Subcutaneous abdominal adipose tissue (tissue), 5 donors: Measurements from ENCODE around the gene IFITM2.
"Not testable (repeated sequence)": the region's sequence is repeated elsewhere in the genome, so short reads cannot be mapped to it uniquely, and the experiment has no call there.

ENCODE experiments used
- H3K27ac ChIP-seq: one replicate; pipeline ENCODE4 v1.7.0; 2013; ENCODE audit warnings: low read depth, mild to moderate bottlenecking, inconsistent platforms, low read length, moderate library complexity
- H3K27me3 ChIP-seq, 5 donors: one replicate each; pipeline ENCODE4 v1.7.0; 2013; ENCODE audit warnings: low read length in 5 of 5, inconsistent platforms in 1 of 5; ENCODE audit not compliant: control insufficient read depth in 5 of 5, insufficient read depth in 4 of 5
- H3K36me3 ChIP-seq, 5 donors: one replicate each; pipeline ENCODE4 v1.7.0; 2013; ENCODE audit warnings: low read length in 5 of 5; ENCODE audit not compliant: control insufficient read depth in 5 of 5, insufficient read depth in 5 of 5
- H3K4me1 ChIP-seq, 5 donors: one replicate each; pipeline ENCODE4 v1.7.0; 2013; ENCODE audit warnings: low read length in 5 of 5, mild to moderate bottlenecking in 3 of 5, moderate library complexity in 1 of 5; ENCODE audit not compliant: control insufficient read depth in 5 of 5, insufficient read depth in 5 of 5
- H3K4me3 ChIP-seq, 5 donors: one replicate each; pipeline ENCODE4 v1.7.0; 2013; ENCODE audit warnings: low read length in 5 of 5, low read depth in 1 of 5
- H3K9ac ChIP-seq, 5 donors: one replicate each; pipeline ENCODE4 v1.7.0; 2013; ENCODE audit warnings: low read length in 5 of 5, mild to moderate bottlenecking in 4 of 5, moderate library complexity in 3 of 5
- H3K9me3 ChIP-seq, 5 donors: one replicate each; pipeline ENCODE4 v1.7.0; 2013; ENCODE audit warnings: low read length in 5 of 5; ENCODE audit not compliant: control insufficient read depth in 5 of 5
- donor health status: healthy.
- donor health status: healthy.
- donor health status: healthy.
- donor health status: healthy.
- donor health status: healthy.

IFITM2 gene

DNA sequence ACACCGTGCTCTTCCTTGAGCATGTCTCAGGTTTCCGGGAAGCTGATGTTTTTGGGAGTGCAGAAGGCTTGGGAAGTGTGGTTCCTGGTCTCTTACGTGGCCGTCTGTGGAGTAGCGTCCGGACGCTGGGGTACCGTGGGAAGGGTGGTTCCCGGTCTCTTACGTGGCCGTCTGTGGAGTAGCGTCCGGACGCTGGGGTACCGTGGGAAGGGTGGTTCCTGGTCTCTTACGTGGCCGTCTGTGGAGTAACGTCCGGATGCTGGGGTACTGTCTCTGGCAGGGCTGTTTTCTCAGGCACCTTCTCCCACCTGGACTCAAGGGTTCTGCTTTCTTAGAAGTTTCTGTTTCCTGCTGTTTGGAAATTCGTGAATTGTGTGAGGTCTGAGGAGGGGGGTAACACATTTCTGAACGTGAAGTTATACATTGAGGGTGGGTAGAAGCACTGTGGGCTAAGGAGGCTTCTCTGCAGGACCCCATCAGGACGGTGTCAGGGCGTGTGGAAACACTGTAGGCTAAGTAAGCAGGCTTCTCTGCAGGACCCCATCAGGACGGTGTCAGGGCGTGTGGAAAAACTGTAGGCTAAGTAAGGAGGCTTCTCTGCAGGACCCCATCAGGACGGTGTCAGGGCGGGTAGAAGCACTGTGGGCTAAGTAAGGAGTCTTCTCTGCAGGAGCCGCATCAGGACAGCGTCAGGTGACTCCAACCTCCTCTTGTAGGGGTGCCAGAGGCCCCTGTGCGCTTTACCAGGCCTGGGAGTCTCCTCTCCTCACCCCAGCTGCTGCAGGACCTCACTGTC lies 18.4 kb downstream of the IFITM2 start:
- H3K27ac ChIP-seq = peak overlapping the region; percentile 78
- H3K36me3 ChIP-seq = no peaks in the 10 kb centered on the region
- H3K27me3 ChIP-seq = no peaks in the 10 kb centered on the region
- no peaks in the 10 kb centered on the region for H3K9me3 ChIP-seq
- H3K4me3 ChIP-seq = peak overlapping the region in 1 of 5 donors; percentile 29
- peak overlapping the region in 3 of 5 donors; percentile 31 to 78 (median 66) for H3K9ac ChIP-seq
- peaks cover 3 to 37% (median 35%) of the 10 kb centered on the region in 5 donors for H3K4me1 ChIP-seq

DNA sequence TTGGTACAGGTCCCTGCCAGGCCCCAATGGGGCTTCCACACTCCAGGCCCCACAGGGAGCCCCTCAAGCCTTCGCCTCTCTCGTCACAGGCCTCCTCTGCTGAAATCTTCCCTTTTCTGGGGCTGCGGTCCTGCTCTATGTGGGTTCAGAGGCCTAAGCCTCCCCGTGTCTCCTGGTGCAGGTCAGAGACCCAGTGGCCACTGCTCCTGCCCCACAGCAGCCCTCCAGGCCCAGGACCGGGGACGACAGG lies 18.9 kb downstream of the IFITM2 start:
- peak overlapping the region in 2 of 5 donors; percentile 29 to 44 for H3K4me3 ChIP-seq

GRCh38 chr11:326842-327580 lies 19.4 kb downstream of the IFITM2 start:
- peaks cover 3 to 36% (median 35%) of the 10 kb centered on the region in 5 donors for H3K4me1 ChIP-seq
- no peaks in the 10 kb centered on the region for H3K27me3 ChIP-seq
- H3K9ac ChIP-seq = peak overlapping the region; percentile 0 to 78 (median 31)
- no peaks in the 10 kb centered on the region for H3K9me3 ChIP-seq
- H3K36me3 ChIP-seq = no peaks in the 10 kb centered on the region
- H3K4me3 ChIP-seq = peak overlapping the region in 4 of 5 donors; percentile 29 to 48 (median 42)
- H3K27ac ChIP-seq = peak overlapping the region; percentile 78

More for the DNA sequence above, 18.9 kb downstream of the IFITM2 start:
- no peaks in the 10 kb centered on the region for H3K9me3 ChIP-seq
- H3K4me1 ChIP-seq = peaks cover 3 to 36% (median 35%) of the 10 kb centered on the region in 5 donors
- peak overlapping the region in 4 of 5 donors; percentile 0 to 78 (median 48) for H3K9ac ChIP-seq
- H3K27ac ChIP-seq = peak overlapping the region; percentile 78
- no peaks in the 10 kb centered on the region for H3K36me3 ChIP-seq
- no peaks in the 10 kb centered on the region for H3K27me3 ChIP-seq

GRCh38 chr11:327581-327923 lies 19.9 kb downstream of the IFITM2 start:
- peaks cover 3 to 36% (median 35%) of the 10 kb centered on the region in 5 donors for H3K4me1 ChIP-seq
- H3K9me3 ChIP-seq = no peaks in the 10 kb centered on the region
- no peaks in the 10 kb centered on the region for H3K27me3 ChIP-seq
- H3K27ac ChIP-seq = peak overlapping the region; percentile 78
- H3K4me3 ChIP-seq = peak overlapping the region in 3 of 5 donors; percentile 29 to 48 (median 44)
- H3K9ac ChIP-seq = peak overlapping the region; percentile 0 to 78 (median 31)
- no peaks in the 10 kb centered on the region for H3K36me3 ChIP-seq

DNA sequence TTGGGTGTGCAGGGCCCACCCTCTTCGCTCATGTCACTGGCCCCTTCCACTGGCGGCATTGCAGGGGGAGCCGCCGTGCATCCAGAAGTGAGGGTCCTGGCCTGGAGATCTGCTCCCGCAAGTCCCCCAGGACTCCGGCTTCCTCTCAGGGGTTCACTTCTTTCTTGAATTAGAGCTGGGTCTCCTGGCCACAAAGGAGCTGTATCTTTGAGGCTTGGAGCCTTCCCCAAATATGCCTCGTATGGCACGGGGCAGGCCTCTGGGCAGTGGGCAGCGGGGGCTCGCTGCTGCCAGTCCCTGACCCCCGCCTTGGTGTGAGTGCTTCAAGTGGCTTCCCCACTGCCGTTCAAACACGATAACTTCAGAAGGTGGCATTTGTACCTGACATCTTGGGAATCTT lies 20.4 kb downstream of the IFITM2 start:
- H3K36me3 ChIP-seq = no peaks in the 10 kb centered on the region
- no peaks in the 10 kb centered on the region for H3K9me3 ChIP-seq
- no peak overlapping the region for H3K27ac ChIP-seq
- no peak overlapping the region for H3K4me3 ChIP-seq
- no peaks in the 10 kb centered on the region for H3K27me3 ChIP-seq
- peaks cover 3 to 36% (median 35%) of the 10 kb centered on the region in 5 donors for H3K4me1 ChIP-seq
- no peak overlapping the region for H3K9ac ChIP-seq

DNA sequence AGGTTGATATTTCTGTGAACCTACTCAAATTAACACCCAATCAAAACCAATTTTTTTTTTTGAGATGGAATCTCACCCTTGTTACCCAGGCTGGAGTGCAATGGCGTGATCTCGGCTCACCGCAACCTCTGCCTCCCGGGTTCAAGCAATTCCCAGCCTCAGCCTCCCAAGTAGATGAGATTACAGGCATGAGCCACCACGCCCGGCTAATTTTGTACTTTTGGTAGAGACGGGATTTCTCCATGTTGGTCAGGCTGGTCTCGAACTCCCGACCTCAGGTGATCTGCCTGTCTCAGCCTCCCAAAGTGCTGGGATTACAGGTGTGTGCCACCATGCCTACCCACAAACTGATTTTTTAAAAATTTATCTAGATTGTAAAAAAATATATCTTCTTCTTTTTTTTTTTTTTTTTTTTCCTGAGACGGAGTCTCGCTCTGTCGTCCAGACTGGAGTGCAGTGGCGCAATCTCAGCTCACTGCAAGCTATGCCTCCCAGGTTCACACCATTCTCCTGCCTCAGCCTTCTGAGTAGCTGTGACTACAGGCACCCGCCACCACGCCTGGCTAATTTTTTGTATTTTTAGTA lies 21.0 kb downstream of the IFITM2 start:
- not testable (repeated sequence) for H3K9ac ChIP-seq, H3K4me3 ChIP-seq, H3K27ac ChIP-seq, H3K27me3 ChIP-seq, H3K36me3 ChIP-seq, H3K9me3 ChIP-seq
- peaks cover 3 to 36% (median 35%) of the 10 kb centered on the region in 5 donors for H3K4me1 ChIP-seq

- H3K9me3 ChIP-seq = no peaks in the 10 kb centered on the region
- no peaks in the 10 kb centered on the region for H3K36me3 ChIP-seq
- H3K27me3 ChIP-seq = no peaks in the 10 kb centered on the region
- H3K4me3 ChIP-seq = no peak overlapping the region
- peaks cover 3 to 32% (median 30%) of the 10 kb centered on the region in 5 donors for H3K4me1 ChIP-seq
- no peak overlapping the region for H3K9ac ChIP-seq
- no peak overlapping the region for H3K27ac ChIP-seq
Observed at GRCh38 chr11:329886-330253, 22.3 kb downstream of the IFITM2 start.

DNA sequence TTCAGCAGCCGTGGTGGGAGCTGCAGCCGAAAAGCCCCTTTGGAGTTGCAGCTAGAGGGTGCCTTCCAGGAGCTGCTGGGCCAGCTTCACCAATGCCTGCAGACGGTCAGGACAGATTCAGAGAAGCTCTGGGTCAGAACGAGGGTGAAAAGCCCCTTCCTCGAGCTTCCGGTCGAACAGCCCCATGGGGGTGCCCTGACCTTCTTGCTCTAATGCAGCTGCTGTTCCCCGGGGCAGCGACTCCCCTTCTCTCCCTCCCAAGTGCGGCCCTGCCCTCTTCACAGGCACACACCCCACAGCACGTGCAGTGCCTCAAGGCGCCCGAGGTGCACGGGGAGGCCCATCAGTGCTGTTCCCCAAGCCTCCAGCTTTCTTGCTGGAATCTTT lies 22.7 kb downstream of the IFITM2 start:
- Histone ChIP-seq H3K4me3 (no peak overlapping the region), H3K27ac (no peak overlapping the region), H3K9ac (no peak overlapping the region), H3K27me3 (no peaks in the 10 kb centered on the region), H3K9me3 (no peaks in the 10 kb centered on the region), H3K36me3 (no peaks in the 10 kb centered on the region), H3K4me1 (peaks cover 3 to 31% (median 28%) of the 10 kb centered on the region in 5 donors)

DNA sequence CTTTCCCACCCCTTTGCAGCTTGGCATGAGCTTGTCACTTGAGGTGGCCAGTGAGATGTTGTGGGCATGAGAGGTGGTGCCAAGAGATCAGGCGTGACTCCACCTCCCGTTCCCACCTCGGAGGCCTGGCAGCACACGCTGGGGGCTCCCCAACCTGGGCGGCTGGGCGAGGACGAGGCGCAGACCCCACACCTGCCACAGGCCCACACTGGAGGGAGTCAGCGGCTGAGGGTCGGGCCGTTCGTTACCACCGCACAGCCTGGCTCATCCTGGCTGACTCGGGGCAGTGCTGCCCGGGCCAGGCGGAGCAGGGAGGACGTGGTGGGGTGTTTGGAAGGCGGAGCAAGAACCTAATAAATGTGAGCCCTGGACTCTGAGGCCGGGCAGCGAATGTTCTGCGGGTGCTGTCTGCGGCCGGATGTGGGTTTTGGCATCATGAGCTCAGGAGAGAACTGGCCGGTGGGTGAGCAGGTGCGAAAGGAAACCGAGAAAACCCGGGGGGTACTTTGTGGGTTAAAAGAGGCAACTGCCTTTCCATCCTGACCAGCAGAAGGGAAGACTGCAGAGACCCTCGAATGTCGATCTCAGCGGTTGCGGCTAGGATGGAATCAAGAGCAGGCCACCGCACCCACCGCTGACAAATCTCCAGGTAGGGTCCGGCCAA lies 23.2 kb downstream of the IFITM2 start:
- Histone ChIP-seq H3K4me1 (peaks cover 5 to 31% (median 25%) of the 10 kb centered on the region in 5 donors), H3K27ac (no peak overlapping the region), H3K4me3 (no peak overlapping the region), H3K9me3 (no peaks in the 10 kb centered on the region), H3K9ac (no peak overlapping the region), H3K27me3 (no peaks in the 10 kb centered on the region), H3K36me3 (no peaks in the 10 kb centered on the region)
